Mesendoderm (in vitro differentiated cells): ENCODE data around the gene ERBB4.
A peak's percentile ranks its signal among the peaks of the same experiment; 100 is the strongest.

Source experiments
- DNase-seq: peaks from one replicate; pipeline ENCODE4 v3.0.0; 2013
- H2AK5ac ChIP-seq: 2 replicates; pipeline ENCODE4 v1.6.1; 2013; ENCODE audit warnings: low read length, inconsistent platforms
- H2BK120ac ChIP-seq: 2 replicates; pipeline ENCODE4 v1.6.1; 2013; ENCODE audit warnings: low read depth, mild to moderate bottlenecking, low read length, moderate library complexity, mixed read lengths
- H2BK15ac ChIP-seq: replicated peaks from 2 replicates; pipeline ENCODE4 v1.6.1; 2013; ENCODE audit warnings: low read depth, mild to moderate bottlenecking, moderate library complexity
- H2BK5ac ChIP-seq: 2 replicates; pipeline ENCODE4 v1.6.1; 2013; ENCODE audit warnings: low read length, inconsistent platforms
- H3K18ac ChIP-seq: 2 replicates; pipeline ENCODE4 v1.6.1; 2013; ENCODE audit warnings: mild to moderate bottlenecking, low read length, mixed read lengths
- H3K23ac ChIP-seq: one replicate; pipeline ENCODE4 v1.6.1; 2013; ENCODE audit warnings: low read length
- H3K27ac ChIP-seq: 2 replicates; pipeline ENCODE4 v1.5.1; 2013; ENCODE audit warnings: low read depth, mild to moderate bottlenecking, inconsistent platforms, low read length, moderate library complexity
- H3K27me3 ChIP-seq: 2 replicates; pipeline ENCODE4 v1.6.1; 2013; ENCODE audit warnings: low read length, control low read depth, mild to moderate bottlenecking, inconsistent platforms; ENCODE audit not compliant: insufficient read depth, poor library complexity
- H3K36me3 ChIP-seq: 2 replicates; pipeline ENCODE4 v1.6.1; 2013; ENCODE audit warnings: low read length, inconsistent platforms; ENCODE audit not compliant: control insufficient read depth, insufficient read depth
- H3K4ac ChIP-seq: one replicate; pipeline ENCODE4 v1.6.1; 2013; ENCODE audit warnings: low read depth, mild to moderate bottlenecking, low read length, moderate library complexity
- H3K4me1 ChIP-seq: 2 replicates; pipeline ENCODE4 v1.6.1; 2013; ENCODE audit warnings: low read depth, low read length, inconsistent platforms; ENCODE audit not compliant: control insufficient read depth
- H3K4me2 ChIP-seq: 2 replicates; pipeline ENCODE4 v1.6.1; 2013; ENCODE audit warnings: low read length
- H3K4me3 ChIP-seq: 2 replicates; pipeline ENCODE4 v1.5.1; 2013; ENCODE audit warnings: mild to moderate bottlenecking, low read length
- H3K56ac ChIP-seq: one replicate; pipeline ENCODE4 v1.6.1; 2013; ENCODE audit warnings: low read length
- H3K79me1 ChIP-seq: 2 replicates; pipeline ENCODE4 v1.6.1; 2013; ENCODE audit warnings: low read length, inconsistent platforms
- H3K79me2 ChIP-seq: 2 replicates; pipeline ENCODE4 v1.6.1; 2013; ENCODE audit warnings: mild to moderate bottlenecking, low read length; ENCODE audit not compliant: control insufficient read depth, insufficient read depth
- H3K9ac ChIP-seq: 2 replicates; pipeline ENCODE4 v1.6.1; 2013; ENCODE audit warnings: low read length, inconsistent platforms
- H4K5ac ChIP-seq: one replicate; pipeline ENCODE4 v1.6.1; 2013; ENCODE audit warnings: low read length
- H4K8ac ChIP-seq: one replicate; pipeline ENCODE4 v1.6.1; 2013; ENCODE audit warnings: low read depth, mild to moderate bottlenecking, control low read depth, low read length, moderate library complexity
- WGBS: extraction: QIAGEN DNeasy Blood & Tissue Kit; methylation state at CpG from one replicate; pipeline ENCODE4 v1.1.7; 2013; ENCODE audit warnings: low lambda C conversion rate, missing lambda C conversion rate; ENCODE audit not compliant: insufficient coverage; ENCODE audit errors: extremely low coverage; 5-methylcytosine and 5-hydroxymethylcytosine counted together

Gene ERBB4

DNA sequence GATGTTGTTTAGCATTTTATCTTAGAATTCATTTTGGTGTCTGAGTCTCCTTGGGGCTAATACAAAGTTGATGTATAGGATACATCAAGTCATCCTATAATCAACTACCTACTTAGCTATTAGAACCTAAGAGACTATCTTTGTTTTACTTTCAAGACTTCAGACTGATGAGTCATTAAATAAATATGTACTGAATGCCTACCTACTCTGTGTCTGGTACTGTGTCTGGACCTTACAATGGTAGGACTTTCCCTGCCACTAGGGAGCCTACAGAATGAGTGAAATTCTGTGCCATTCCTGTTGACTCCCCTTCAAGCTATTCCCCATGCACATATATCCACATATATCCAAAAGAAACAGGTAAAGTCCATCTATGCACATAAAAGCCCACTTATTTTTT, 114.5 kb downstream of the ERBB4 start:
- H3K9ac ChIP-seq: no peak overlapping the region
- H3K79me2 ChIP-seq: no peaks in the 10 kb centered on the region
- no peak overlapping the region for H3K4me3 ChIP-seq
- no peaks in the 10 kb centered on the region for H3K79me1 ChIP-seq
- H3K4me2 ChIP-seq: no peak overlapping the region
- no peak overlapping the region for H2BK15ac ChIP-seq
- H3K56ac ChIP-seq: no peak overlapping the region
- no peaks in the 10 kb centered on the region for H3K4me1 ChIP-seq
- H4K8ac ChIP-seq: no peak overlapping the region
- DNase-seq: peak; percentile 13
- H4K5ac ChIP-seq: no peak overlapping the region
- no peak overlapping the region for H3K18ac ChIP-seq
- no peak overlapping the region for H3K27ac ChIP-seq
- H2AK5ac ChIP-seq: no peak overlapping the region
- H3K23ac ChIP-seq: no peak overlapping the region
- H3K4ac ChIP-seq: no peak overlapping the region
- H2BK120ac ChIP-seq: no peak overlapping the region
- no peaks in the 10 kb centered on the region for H3K27me3 ChIP-seq
- no peak overlapping the region for H2BK5ac ChIP-seq
- H3K36me3 ChIP-seq: no peaks in the 10 kb centered on the region

DNA sequence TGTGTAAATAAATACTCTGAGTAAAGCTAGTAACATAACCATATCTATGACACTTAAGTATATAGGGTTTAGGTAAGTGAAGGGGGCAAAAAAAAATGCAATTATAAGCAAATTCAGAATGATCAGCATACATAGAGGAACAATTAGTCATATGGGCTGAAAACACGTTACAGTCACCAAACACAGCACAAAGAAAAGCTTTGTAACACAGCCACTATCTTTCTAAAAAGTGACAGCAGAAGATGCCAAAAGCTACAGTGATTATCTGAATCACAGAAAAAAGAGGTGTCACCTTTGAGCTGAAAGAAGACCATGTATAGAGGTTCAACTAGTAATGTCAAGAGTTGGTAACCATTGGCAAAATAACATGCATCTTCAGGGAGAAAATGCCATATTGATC, 115.5 kb downstream of the ERBB4 start:
- no peaks in the 10 kb centered on the region for H3K79me1 ChIP-seq
- no peaks in the 10 kb centered on the region for H3K4me1 ChIP-seq
- no peak overlapping the region for H3K4me3 ChIP-seq
- no peak overlapping the region for H3K56ac ChIP-seq
- no peak overlapping the region for H3K9ac ChIP-seq
- H2BK120ac ChIP-seq: no peak overlapping the region
- H3K4ac ChIP-seq: no peak overlapping the region
- no peak overlapping the region for H3K23ac ChIP-seq
- no peak overlapping the region for H2AK5ac ChIP-seq
- WGBS: no CpG with 5 or more reads among the region's 1 CpG
- H3K79me2 ChIP-seq: no peaks in the 10 kb centered on the region
- DNase-seq: no peak
- no peak overlapping the region for H2BK5ac ChIP-seq
- H3K4me2 ChIP-seq: no peak overlapping the region
- H3K36me3 ChIP-seq: no peaks in the 10 kb centered on the region
- no peak overlapping the region for H3K18ac ChIP-seq
- H3K27ac ChIP-seq: no peak overlapping the region
- no peak overlapping the region for H2BK15ac ChIP-seq
- no peak overlapping the region for H4K8ac ChIP-seq
- H3K27me3 ChIP-seq: no peaks in the 10 kb centered on the region
- H4K5ac ChIP-seq: no peak overlapping the region

DNA sequence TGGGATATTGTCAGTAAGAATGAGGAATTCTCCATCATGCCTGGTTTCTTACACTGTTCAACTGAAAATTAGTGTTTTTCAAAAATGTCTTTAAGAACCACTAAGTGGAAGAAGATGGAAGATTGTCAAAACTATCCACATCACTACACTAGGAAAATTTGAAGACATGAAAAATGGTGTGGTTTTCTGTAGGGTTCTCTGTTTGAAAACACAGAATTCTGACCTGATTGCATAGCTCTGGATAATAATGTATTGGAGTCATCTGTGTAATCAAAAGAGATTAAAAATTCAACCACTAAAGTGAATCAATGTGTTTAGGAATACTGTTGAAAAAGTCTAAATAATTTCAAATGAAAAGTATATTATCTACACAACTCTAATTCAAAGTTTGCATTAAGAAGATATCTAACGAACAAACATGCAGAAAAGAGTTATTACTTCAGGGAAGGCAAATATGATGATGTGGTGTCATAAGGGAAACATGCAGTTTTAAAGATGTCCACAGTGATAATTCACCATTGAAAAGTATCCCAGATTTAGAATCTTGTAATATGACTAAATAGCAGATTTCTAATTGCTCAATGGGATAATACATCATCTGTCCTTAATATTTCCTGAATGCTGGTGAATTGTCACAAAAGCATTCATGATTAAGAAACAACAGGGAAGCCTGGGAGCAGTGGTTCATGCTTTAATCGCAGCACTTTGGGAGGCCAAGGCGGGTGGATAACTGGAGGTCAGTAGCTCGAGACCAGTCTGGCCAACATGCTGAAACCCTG, 116.9 kb downstream of the ERBB4 start:
- H2AK5ac ChIP-seq: no peak overlapping the region
- no peak overlapping the region for H3K9ac ChIP-seq
- H2BK120ac ChIP-seq: no peak overlapping the region
- H4K5ac ChIP-seq: no peak overlapping the region
- H4K8ac ChIP-seq: no peak overlapping the region
- no peak overlapping the region for H3K27ac ChIP-seq
- no peak overlapping the region for H3K4ac ChIP-seq
- H3K18ac ChIP-seq: no peak overlapping the region
- no peak overlapping the region for H3K23ac ChIP-seq
- no peaks in the 10 kb centered on the region for H3K79me1 ChIP-seq
- H2BK5ac ChIP-seq: no peak overlapping the region
- H2BK15ac ChIP-seq: no peak overlapping the region
- no peaks in the 10 kb centered on the region for H3K27me3 ChIP-seq
- H3K4me1 ChIP-seq: no peaks in the 10 kb centered on the region
- H3K56ac ChIP-seq: no peak overlapping the region
- no peaks in the 10 kb centered on the region for H3K79me2 ChIP-seq
- no peak for DNase-seq
- WGBS: no CpG with 5 or more reads among the region's 4 CpGs
- H3K4me2 ChIP-seq: no peak overlapping the region
- no peak overlapping the region for H3K4me3 ChIP-seq
- no peaks in the 10 kb centered on the region for H3K36me3 ChIP-seq

DNA sequence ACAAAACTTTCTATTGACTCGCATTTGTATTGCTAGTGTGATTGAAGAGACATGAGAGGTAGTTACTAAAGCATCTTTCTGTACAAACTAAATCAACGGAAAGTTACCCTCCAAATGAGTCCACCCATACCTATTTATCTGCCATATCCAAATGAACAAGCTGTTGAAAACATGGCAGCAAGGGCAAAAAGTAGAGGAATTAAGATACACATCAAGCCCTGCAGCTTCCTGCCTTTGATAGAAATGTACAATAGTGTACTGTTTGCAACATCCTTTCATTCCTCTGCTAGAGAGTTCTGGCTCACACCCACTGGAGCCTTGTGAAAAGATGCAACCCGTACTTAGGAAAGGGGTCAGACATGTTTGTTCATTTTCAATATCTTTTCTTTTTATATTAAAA, 122.5 kb downstream of the ERBB4 start:
- no peaks in the 10 kb centered on the region for H3K4me1 ChIP-seq
- WGBS: no CpG with 5 or more reads among the region's 3 CpGs
- no peak overlapping the region for H2BK15ac ChIP-seq
- no peak overlapping the region for H3K23ac ChIP-seq
- no peak overlapping the region for H3K27ac ChIP-seq
- H3K4ac ChIP-seq: no peak overlapping the region
- no peak overlapping the region for H3K18ac ChIP-seq
- no peak overlapping the region for H3K56ac ChIP-seq
- no peaks in the 10 kb centered on the region for H3K79me2 ChIP-seq
- no peak overlapping the region for H2AK5ac ChIP-seq
- no peaks in the 10 kb centered on the region for H3K36me3 ChIP-seq
- H3K4me3 ChIP-seq: no peak overlapping the region
- DNase-seq: no peak
- H3K79me1 ChIP-seq: no peaks in the 10 kb centered on the region
- no peak overlapping the region for H3K4me2 ChIP-seq
- no peak overlapping the region for H3K9ac ChIP-seq
- no peak overlapping the region for H4K5ac ChIP-seq
- no peaks in the 10 kb centered on the region for H3K27me3 ChIP-seq
- H2BK5ac ChIP-seq: no peak overlapping the region
- H2BK120ac ChIP-seq: no peak overlapping the region
- no peak overlapping the region for H4K8ac ChIP-seq

DNA sequence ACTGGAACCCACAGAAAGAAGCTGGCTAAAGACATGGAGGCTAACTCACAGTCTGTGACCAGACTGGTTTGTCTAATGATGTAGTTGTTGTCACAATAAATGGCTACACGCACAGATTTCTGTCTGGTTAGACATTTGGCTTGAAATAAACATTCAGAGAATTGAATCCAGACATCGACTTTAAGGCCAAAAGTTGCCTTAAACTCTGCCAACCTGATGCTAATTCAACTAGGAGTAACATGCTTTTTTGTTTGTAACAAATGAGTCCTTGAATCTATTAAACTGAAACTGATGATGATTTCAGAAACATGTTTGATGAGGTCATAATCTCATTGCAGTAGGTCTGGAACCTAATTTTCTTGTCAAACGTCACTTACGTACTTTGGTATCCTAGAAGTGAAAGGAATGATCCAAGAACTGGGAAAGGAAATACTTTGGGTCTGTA, 123.8 kb downstream of the ERBB4 start:
- H3K79me2 ChIP-seq: no peaks in the 10 kb centered on the region
- no peak overlapping the region for H3K23ac ChIP-seq
- no peak overlapping the region for H3K4me2 ChIP-seq
- no peak overlapping the region for H4K8ac ChIP-seq
- no peak for DNase-seq
- H2BK15ac ChIP-seq: no peak overlapping the region
- H3K27ac ChIP-seq: no peak overlapping the region
- no peaks in the 10 kb centered on the region for H3K27me3 ChIP-seq
- H3K4me3 ChIP-seq: no peak overlapping the region
- no peaks in the 10 kb centered on the region for H3K36me3 ChIP-seq
- WGBS: no CpG with 5 or more reads among the region's 4 CpGs
- H3K9ac ChIP-seq: no peak overlapping the region
- H3K79me1 ChIP-seq: no peaks in the 10 kb centered on the region
- no peaks in the 10 kb centered on the region for H3K4me1 ChIP-seq
- H3K18ac ChIP-seq: no peak overlapping the region
- H2BK5ac ChIP-seq: no peak overlapping the region
- no peak overlapping the region for H2BK120ac ChIP-seq
- H2AK5ac ChIP-seq: no peak overlapping the region
- H3K4ac ChIP-seq: no peak overlapping the region
- H4K5ac ChIP-seq: no peak overlapping the region
- no peak overlapping the region for H3K56ac ChIP-seq

DNA sequence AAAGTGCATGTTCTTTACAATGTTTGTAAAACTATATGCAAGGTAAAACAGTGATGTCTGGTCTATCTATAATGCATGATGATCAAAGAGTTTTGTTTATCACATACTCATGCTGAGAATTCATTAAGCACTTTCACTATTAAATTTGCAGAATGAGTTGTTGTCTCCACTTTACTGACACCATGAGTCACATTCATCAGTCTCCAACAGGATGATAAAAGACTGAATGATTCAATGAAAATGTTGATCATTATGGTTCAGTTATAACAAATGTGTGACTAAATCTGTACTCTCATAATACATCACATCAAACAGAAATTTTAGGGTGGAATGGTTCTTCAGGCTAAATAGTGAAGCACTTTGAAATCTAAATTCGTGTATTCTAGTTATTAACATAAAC, 129.0 kb downstream of the ERBB4 start:
- no CpG with 5 or more reads among the region's 1 CpG for WGBS
- no peak overlapping the region for H3K4me2 ChIP-seq
- H3K4ac ChIP-seq: no peak overlapping the region
- no peak overlapping the region for H2AK5ac ChIP-seq
- H3K23ac ChIP-seq: no peak overlapping the region
- H2BK15ac ChIP-seq: no peak overlapping the region
- no peaks in the 10 kb centered on the region for H3K79me2 ChIP-seq
- no peaks in the 10 kb centered on the region for H3K4me1 ChIP-seq
- H3K4me3 ChIP-seq: no peak overlapping the region
- H3K9ac ChIP-seq: no peak overlapping the region
- no peak overlapping the region for H3K18ac ChIP-seq
- no peak overlapping the region for H4K8ac ChIP-seq
- no peak overlapping the region for H3K27ac ChIP-seq
- no peaks in the 10 kb centered on the region for H3K79me1 ChIP-seq
- H3K36me3 ChIP-seq: no peaks in the 10 kb centered on the region
- H3K27me3 ChIP-seq: no peaks in the 10 kb centered on the region
- no peak for DNase-seq
- no peak overlapping the region for H2BK120ac ChIP-seq
- H3K56ac ChIP-seq: no peak overlapping the region
- no peak overlapping the region for H2BK5ac ChIP-seq
- no peak overlapping the region for H4K5ac ChIP-seq
